Stimulated activated naive CD8-positive, alpha-beta T cell treated with anti-CD3 and anti-CD28 coated beads, Interleukin-15, Interleukin-2, amounts not matched to agents 100 U/mL and 50 U/mL, for 24 hours (primary cell): ENCODE data around the gene SPDYE4.

Source experiments
- ATAC-seq: fragments of 150-1000 bp; cut with Tn5 transposase; one replicate; pipeline ENCODE4 v1.10.0; 2021
- DNase-seq: peaks from one replicate; pipeline ENCODE4 v3.0.0; 2021

Gene SPDYE4

GRCh38 chr17:8740486-8740885, 17.9 kb downstream of the SPDYE4 start:
- peak; percentile 48 for DNase-seq
- peak; percentile 60 for ATAC-seq

GRCh38 chr17:8739097-8739496, 19.2 kb downstream of the SPDYE4 start:
- no peak for ATAC-seq
- DNase-seq: no peak

DNA sequence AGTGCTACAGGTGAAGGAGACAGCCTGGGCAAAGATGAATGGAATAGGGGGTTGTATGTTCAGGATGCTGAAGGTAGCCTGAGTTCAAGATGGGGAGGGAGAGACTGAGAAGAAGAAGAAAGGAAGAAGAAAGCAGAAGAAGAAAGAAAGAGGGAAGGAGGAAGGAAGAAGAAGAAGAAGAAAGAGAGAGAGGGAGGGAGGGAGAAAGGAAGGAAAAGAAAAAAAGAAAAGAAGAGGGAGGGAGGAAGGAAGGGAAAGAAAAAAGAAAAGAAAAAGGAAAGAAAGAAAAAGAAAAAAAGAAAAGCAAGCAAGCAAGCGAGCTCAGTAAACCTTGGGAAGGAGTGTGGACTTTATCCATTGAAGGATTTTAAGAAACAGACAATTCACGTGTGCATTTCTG, 21.6 kb downstream of the SPDYE4 start:
- ATAC-seq: no peak

DNA sequence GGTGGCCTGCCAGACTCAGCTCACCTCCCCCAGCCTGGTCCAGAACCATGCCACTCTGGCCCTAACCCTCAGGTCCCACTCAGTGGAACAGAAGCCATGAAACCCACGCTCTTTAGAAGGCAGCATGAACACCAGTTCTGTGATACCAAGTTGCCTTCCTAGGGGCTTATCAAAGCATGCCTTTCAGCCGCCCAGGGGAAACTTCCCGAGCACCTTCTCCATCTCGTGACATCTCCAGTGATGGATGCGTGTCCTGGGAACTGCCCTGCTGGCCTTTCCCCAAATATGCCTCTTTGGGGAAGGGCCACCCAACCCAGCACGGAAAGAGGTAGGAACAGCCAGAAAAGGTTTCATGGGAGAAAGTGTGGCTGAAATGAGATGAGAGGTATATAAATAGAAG, 22.0 kb downstream of the SPDYE4 start:
- DNase-seq: no peak
- no peak for ATAC-seq

More for the DNA sequence above, 21.6 kb downstream of the SPDYE4 start:
- DNase-seq: no peak

- ATAC-seq (no peak), DNase-seq (no peak)
Observed at GRCh38 chr17:8735336-8735939, 22.9 kb downstream of the SPDYE4 start.

GRCh38 chr17:8734876-8735275, 23.5 kb downstream of the SPDYE4 start:
- DNase-seq: no peak
- no peak for ATAC-seq

GRCh38 chr17:8732406-8733085, 25.8 kb downstream of the SPDYE4 start:
- DNase-seq: no peak
- ATAC-seq: no peak

DNA sequence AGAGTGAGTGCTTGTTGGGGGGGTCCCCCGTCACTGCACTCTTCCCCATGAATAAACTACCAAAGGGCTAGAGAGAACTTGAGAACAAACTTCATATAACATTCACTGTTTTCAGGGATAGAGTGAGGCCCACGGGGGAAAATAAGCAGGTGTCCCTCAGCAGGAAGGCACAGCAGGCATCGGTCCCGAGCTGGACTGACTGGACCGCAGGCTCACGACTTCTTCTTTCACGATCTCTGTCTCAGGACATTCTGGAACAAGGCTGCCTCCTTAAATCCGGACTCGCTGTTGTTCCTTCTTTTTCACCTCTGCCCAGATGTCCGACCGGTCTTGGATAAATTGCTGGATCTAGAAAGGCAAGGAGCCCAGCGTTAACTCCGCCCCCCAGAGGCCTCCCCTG, 28.5 kb downstream of the SPDYE4 start:
- DNase-seq (no peak), ATAC-seq (no peak)

- DNase-seq (no peak), ATAC-seq (no peak)
Observed at GRCh38 chr17:8729421-8729820, 28.9 kb downstream of the SPDYE4 start.

- ATAC-seq (no peak), DNase-seq (no peak)
Observed at GRCh38 chr17:8728971-8729370, 29.4 kb downstream of the SPDYE4 start.

GRCh38 chr17:8728251-8728938, 30.0 kb downstream of the SPDYE4 start:
- no peak for DNase-seq
- no peak for ATAC-seq

GRCh38 chr17:8726941-8727555, 31.3 kb downstream of the SPDYE4 start:
- DNase-seq: no peak

DNA sequence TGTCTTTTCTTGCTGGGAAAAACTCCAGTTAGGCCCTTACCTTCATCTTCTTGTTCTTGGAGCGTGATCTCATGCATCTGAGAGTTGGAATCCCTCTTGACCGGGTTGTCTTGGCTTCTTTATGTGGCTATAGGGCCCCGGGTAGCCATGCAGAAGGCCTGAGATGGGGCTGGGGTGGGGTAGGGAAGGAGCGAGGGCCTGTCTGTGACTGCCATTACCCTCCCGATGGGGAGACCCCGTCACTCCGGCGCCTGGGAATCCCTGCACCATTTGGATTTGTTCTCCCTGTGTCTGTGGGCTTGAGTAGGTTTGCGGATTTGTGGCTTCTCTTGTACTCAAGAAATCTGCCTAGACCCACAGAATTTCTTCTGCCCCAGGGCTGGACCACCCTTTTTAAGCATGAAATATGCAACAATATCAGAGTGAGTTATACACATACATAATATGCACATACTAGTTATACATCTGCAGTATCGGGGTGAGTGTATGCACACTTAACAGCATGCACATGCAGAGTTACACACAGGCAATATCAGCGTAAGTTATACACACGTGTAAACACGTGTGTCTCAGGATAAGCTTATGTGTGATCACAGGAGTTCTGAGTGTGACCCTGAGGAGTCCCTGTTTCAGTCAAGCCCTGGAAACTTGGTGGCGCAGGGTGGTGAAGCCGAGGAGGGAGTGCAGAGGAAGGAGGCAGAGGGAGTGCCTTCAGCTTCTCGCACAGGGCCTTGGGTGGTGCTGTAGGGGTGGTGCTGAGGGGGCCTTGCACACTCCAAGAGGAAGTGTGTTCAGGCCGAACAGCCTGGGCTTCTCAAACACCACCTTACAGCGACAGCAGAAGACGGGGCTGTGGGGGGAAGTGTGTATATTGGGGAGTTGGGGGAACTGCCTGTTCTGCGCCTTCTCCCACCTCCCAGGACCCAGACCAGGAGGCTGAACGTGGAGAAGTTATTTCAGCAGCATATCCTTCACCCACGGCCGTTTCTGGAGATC, 32.2 kb downstream of the SPDYE4 start:
- ATAC-seq: no peak
- DNase-seq: no peak

More at GRCh38 chr17:8726941-8727555, 31.3 kb downstream of the SPDYE4 start:
- ATAC-seq: no peak

DNA sequence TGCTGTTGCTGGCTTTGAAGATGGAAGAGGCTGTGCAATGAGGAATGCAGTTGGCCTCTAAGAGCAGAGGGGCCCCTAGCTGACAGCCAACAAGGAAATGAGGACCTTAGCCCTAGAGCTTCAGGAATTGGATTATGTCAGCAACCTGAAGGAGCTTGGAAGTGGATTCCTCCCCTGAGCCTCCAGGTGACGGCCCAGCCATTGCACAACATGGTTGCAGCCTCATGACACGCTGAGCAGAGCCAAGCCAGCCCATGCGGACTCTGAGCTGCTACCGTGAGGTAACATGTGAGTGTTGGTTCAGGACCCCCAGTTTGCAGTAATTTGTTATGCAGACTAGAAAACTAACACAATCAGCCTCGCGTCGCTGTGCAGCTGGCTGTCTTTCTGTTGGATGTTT, 33.9 kb downstream of the SPDYE4 start:
- DNase-seq (no peak), ATAC-seq (no peak)

GRCh38 chr17:8720596-8720995, 37.8 kb downstream of the SPDYE4 start:
- ATAC-seq: no peak
- DNase-seq: no peak

- ATAC-seq: no peak
- DNase-seq: no peak
Observed at GRCh38 chr17:8719291-8720246, 38.8 kb downstream of the SPDYE4 start.

DNA sequence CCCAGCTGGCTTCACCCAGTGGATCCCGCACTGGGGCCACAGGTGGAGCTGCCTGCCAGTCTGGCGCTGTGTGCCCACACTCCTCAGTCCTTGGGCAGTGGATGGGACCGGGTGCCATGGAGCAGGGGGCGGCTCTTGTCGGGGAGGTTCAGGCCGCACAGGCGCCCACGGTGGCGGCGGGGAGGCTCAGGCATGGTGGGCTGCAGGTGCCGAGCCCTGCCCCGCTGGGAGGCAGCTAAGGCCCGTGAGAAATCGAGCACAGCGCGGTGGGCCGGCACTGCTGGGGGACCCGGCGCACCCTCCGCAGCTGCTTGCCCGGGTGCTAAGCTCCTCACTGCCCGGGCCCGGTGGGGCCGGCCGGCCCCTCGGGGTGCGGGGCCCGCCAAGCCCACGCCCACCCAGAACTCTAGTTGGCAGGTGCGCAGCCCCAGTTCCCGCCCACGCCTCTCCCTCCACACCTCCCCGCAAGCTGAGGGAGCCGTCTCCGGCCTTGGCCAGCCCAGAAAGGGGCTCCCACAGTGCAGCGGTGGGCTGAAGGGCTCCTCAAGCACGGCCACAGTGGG, 40.3 kb downstream of the SPDYE4 start:
- ATAC-seq: no peak
- no peak for DNase-seq

DNA sequence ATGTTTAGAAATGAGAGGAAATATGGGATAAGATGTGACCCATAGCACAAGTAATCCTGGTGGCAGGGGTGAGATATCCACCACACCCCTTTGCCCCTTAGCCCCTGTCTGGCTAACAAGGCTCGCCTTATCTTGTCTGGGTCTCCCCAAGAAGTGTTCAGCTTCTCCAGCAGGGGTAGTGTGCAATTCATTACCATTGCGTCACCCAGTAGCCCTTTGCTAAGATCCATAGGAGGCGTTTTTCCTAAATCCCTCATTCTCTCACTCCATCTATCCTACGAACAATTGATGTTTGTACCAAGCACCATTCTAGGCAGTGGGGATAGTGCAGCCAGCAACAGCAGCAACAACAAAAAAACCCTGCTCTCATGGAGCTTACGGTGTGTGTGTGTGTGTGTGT, 44.5 kb downstream of the SPDYE4 start:
- DNase-seq: no peak
- ATAC-seq: no peak

DNA sequence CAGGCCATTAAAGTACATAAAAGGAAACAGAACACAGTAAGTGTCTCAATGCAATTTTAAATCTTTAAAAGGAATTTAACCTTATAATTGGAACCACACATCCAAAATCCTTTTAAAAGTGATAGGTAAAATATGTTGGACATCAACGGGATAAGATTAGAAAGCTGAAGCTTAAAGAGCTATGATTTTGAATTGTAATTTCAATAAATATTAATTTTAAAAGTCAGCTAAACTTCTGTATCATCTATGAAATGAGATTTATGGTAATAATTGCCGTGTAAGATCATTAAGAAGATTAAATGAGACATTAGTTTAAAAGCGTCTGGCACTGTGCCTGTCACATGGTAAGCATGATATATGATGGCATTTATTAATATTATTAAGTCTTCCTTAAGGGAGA, 45.0 kb downstream of the SPDYE4 start:
- DNase-seq: no peak
- no peak for ATAC-seq

- ATAC-seq (no peak), DNase-seq (no peak)
Observed at GRCh38 chr17:8712698-8713097, 45.6 kb downstream of the SPDYE4 start.
